Left ventricle myocardium inferior (tissue), 1 donor: ENCODE measurements around the gene OAS3. TPM values are rescaled to one million over a fixed set of nuclear protein-coding genes. Genes with fewer than 3 reads are reported as not detected.

Experiments used
- DNase-seq: peaks from one replicate; pipeline ENCODE4 v3.0.0-alpha.2; 2020
- H3K27ac ChIP-seq: fragments of 200-600 bp; replicated peaks from 2 replicates; pipeline ENCODE4 v1.8.0; 2021
- H3K27me3 ChIP-seq: fragments of 200-600 bp; 2 replicates; pipeline ENCODE4 v1.8.0; 2021; ENCODE audit warnings: low read depth
- H3K36me3 ChIP-seq: fragments of 200-600 bp; 2 replicates; pipeline ENCODE4 v1.8.0; 2021
- H3K4me1 ChIP-seq: fragments of 200-600 bp; 2 replicates; pipeline ENCODE4 v1.8.0; 2021
- H3K4me3 ChIP-seq: fragments of 200-600 bp; 2 replicates; pipeline ENCODE4 v1.8.0; 2021; ENCODE audit warnings: mild to moderate bottlenecking, moderate library complexity
- H3K9me3 ChIP-seq: fragments of 200-600 bp; replicated peaks from 2 replicates; pipeline ENCODE4 v1.8.0; 2021
- CTCF ChIP-seq: fragments of 200-600 bp; IDR thresholded peaks from 2 replicates; pipeline ENCODE4 v1.8.0; 2021; ENCODE audit warnings: antibody characterized with exemption, mild to moderate bottlenecking, borderline replicate concordance
- intact Hi-C: fragments of 100-400 bp; cut with micrococcal nuclease; formaldehyde crosslinking; loops from one replicate; pipeline ENCODE4 v1.11.0; 2022
- total RNA-seq: library from RNA; stranded (reverse); fragmentation: NEBNext Ultra II Directional; extraction: Animal tissue kit (Norgen Biotek cat#: 25700); gene quantifications from one replicate; pipeline ENCODE4 v1.2.1, GENCODE V29; 2021
- donor health status: DM: no; HTN: yes; CAD: no; lungs with severe emphysema.

The OAS3 gene
- total RNA-seq, 1 donor from 2014 or later, result 5.4 TPM

GRCh38 chr12:112963227-112963861 lies 25.1 kb downstream of the OAS3 start:
- DNase-seq, result no peak
- no peak for TF ChIP-seq CTCF
- intact Hi-C loops, result no loop called here
- H3K27me3 ChIP-seq, result peaks cover 6% of the 10 kb centered on the region
- H3K4me1 ChIP-seq, result no peaks in the 10 kb centered on the region
- peaks cover 9% of the 10 kb centered on the region for H3K9me3 ChIP-seq
- peaks cover 83% of the 10 kb centered on the region for H3K36me3 ChIP-seq
- H3K4me3 ChIP-seq, result no peak overlapping the region
- H3K27ac ChIP-seq, result no peak overlapping the region

- Histone ChIP-seq H3K27ac (no peak overlapping the region), H3K4me3 (no peak overlapping the region), H3K9me3 (peaks cover under 1% of the 10 kb centered on the region), H3K4me1 (no peaks in the 10 kb centered on the region), H3K27me3 (peaks cover 6% of the 10 kb centered on the region), H3K36me3 (peaks cover 75% of the 10 kb centered on the region)
- intact Hi-C loops, result no loop called here
- no peak for DNase-seq
- no peak for TF ChIP-seq CTCF
Observed at GRCh38 chr12:112964067-112964670, 25.9 kb downstream of the OAS3 start.

GRCh38 chr12:112964915-112965314 lies 26.6 kb downstream of the OAS3 start:
- no peaks in the 10 kb centered on the region for H3K4me1 ChIP-seq
- no peak overlapping the region for H3K4me3 ChIP-seq
- no peak for TF ChIP-seq CTCF
- no peaks in the 10 kb centered on the region for H3K9me3 ChIP-seq
- H3K27ac ChIP-seq, result no peak overlapping the region
- H3K36me3 ChIP-seq, result peaks cover 70% of the 10 kb centered on the region
- H3K27me3 ChIP-seq, result peaks cover 6% of the 10 kb centered on the region
- intact Hi-C loops, result no loop called here
- no peak for DNase-seq

- peaks cover 68% of the 10 kb centered on the region for H3K36me3 ChIP-seq
- H3K27ac ChIP-seq, result no peak overlapping the region
- TF ChIP-seq CTCF, result no peak
- peaks cover under 1% of the 10 kb centered on the region for H3K4me1 ChIP-seq
- no peak overlapping the region for H3K4me3 ChIP-seq
- no peak for DNase-seq
- H3K27me3 ChIP-seq, result peaks cover 6% of the 10 kb centered on the region
- intact Hi-C loops, result no loop called here
- H3K9me3 ChIP-seq, result no peaks in the 10 kb centered on the region
Observed at GRCh38 chr12:112965643-112966042, 27.4 kb downstream of the OAS3 start.

GRCh38 chr12:112967306-112967705 lies 29.0 kb downstream of the OAS3 start:
- peaks cover 13% of the 10 kb centered on the region for H3K4me1 ChIP-seq
- peaks cover 52% of the 10 kb centered on the region for H3K36me3 ChIP-seq
- no peak overlapping the region for H3K4me3 ChIP-seq
- H3K27ac ChIP-seq, result no peak overlapping the region
- no peak for DNase-seq
- H3K27me3 ChIP-seq, result peaks cover 6% of the 10 kb centered on the region
- no peaks in the 10 kb centered on the region for H3K9me3 ChIP-seq
- intact Hi-C loops, result no loop called here
- TF ChIP-seq CTCF, result no peak
